HK-2 (cell line): ENCODE data around the gene COPZ1.
"Not testable (repeated sequence)": the region's sequence is repeated elsewhere in the genome, so short reads cannot be mapped to it uniquely, and the experiment has no call there.

Experiments
- DNase-seq: peaks from one replicate; pipeline ENCODE4 v3.0.0-alpha.2; 2018; ENCODE audit not compliant: unreplicated experiment

The COPZ1 gene

GRCh38 chr12:54331461-54331860 lies 6.5 kb downstream of the COPZ1 start:
- DNase-seq = no peak

- DNase-seq = no peak
Measured at GRCh38 chr12:54333420-54334034, 8.6 kb downstream of the COPZ1 start.

DNA sequence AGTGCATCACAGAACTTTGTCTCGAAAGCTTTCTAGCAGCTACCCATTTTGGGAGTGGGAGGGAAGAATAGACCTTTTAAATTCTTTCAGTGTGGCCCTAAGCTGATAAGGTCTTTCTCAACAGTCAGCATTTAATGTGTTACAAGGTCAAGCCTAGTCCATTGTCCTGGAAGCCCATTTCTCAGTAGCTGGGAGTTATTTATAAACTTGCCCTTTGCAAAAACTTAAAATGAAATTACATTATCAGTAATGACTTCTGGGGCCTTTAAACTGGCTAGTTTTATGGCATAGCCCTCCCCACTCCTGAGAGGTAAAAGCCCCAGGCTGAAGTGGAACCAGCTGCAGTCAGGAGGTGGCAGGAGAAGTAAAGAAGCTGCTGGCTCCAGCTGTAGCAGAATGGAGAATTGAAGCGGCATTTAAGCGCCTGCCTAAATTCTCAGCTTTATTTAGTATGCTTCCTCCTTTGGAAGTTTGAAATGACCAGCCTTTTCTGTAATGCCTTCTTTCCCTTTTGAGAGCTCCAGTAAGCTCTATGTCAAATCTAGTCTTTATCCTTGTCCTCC lies 12.4 kb downstream of the COPZ1 start:
- DNase-seq = no peak

DNA sequence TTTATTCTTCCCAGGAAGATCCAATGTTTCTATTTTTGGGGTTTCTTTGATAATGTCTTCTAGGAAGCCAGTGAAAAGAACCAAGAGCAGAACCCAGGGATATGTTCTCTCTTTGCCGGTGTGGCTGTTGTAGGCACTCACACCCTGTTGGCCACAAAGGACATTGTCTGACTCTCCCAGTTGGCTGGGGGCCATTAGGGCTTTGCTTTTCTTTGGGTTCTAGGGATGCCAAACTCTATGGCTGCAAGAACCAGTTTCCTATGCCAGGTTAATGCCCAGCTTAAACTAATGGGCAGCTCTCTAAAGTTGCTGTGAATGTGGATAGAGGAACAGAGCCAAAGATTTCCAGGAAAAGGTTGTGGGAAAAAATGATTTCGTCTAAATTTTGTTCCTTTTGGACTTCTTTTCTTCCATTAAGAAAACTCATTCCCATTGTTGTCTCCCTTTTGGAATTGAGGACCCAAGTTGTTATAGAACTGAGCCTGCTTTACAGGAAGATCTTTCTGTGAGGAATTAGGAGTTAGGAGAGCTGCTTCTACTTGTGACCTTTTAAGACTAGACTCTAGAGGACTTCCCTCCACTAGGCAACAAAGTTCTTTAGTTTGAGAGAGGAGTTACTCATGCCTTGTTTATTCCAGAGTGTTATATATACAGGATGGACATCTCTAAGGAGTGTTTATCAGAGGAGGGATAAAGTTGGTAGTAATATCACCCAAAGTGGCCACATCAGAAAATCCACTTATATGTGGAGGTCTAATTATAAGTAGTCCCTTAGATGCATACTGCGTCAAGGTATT lies 13.1 kb downstream of the COPZ1 start:
- no peak for DNase-seq

GRCh38 chr12:54338698-54339296 lies 13.9 kb downstream of the COPZ1 start:
- DNase-seq = no peak

- no peak for DNase-seq
Measured at GRCh38 chr12:54340846-54341245, 15.9 kb downstream of the COPZ1 start.

DNA sequence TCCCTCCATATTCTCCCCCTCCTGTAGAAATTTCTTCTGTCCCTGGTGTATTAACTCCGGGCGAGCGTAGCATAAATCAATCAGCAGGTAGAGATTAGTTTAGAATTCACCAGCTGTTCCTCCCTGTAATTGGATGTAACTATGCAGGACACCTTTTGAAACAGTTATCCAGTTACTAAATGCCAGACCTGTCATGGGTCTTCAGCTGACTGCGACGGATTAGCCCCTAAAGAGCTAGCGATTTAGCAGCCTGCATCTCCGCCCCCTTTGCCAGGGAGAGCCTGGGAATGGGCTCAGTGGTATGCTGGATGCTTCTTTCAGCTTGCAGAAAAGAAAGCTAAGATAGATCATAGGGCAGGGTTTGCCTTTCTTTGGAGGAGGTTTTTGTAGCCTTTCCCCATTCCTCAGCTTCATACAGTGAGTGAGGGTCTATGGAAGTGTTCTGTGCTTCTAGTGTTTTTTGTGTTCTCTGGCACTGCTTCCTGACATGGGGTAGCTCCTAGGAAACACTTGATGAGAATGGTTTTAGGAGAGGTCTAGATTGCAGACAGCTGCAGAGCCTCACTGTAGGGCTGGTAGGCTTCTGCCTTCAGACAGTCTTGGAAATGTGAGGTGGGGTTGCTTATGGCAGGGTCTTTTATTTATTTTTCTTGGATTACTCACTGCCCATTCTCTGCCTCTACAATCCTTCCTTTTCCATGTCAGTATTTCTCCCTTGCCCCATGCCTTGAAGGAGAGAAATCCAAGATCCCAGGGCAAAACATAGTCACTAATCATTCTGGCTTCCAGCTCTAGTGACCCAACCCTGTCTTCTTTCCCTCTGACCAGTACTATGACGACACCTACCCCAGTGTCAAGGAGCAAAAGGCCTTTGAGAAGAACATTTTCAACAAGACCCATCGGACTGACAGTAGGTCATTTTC lies 16.7 kb downstream of the COPZ1 start:
- DNase-seq = no peak

GRCh38 chr12:54349036-54349435 lies 24.1 kb downstream of the COPZ1 start:
- DNase-seq = no peak

- DNase-seq = no peak
Measured at GRCh38 chr12:54349679-54350078, 24.7 kb downstream of the COPZ1 start.

DNA sequence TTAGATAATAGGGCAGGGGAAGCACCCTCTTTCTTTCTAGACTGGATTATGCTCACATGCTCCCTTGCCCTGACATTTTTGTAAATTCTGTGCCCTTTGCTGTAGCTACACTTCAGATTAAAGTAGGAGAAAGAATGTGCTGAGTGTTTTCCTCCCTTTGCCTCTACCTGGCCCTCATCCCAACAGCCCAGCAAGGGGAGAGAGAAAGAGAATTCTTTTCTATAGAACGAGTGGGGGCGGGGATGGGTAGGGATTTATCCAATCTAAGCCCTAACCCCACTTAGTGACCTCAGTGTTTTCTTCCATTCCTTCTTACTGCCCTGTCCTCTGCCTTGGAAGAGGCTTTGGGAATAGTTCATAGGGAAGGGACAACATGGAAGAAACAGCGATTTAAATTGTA lies 25.8 kb downstream of the COPZ1 start:
- no peak for DNase-seq

- DNase-seq = no peak
Measured at GRCh38 chr12:54351341-54351740, 26.4 kb downstream of the COPZ1 start.

DNA sequence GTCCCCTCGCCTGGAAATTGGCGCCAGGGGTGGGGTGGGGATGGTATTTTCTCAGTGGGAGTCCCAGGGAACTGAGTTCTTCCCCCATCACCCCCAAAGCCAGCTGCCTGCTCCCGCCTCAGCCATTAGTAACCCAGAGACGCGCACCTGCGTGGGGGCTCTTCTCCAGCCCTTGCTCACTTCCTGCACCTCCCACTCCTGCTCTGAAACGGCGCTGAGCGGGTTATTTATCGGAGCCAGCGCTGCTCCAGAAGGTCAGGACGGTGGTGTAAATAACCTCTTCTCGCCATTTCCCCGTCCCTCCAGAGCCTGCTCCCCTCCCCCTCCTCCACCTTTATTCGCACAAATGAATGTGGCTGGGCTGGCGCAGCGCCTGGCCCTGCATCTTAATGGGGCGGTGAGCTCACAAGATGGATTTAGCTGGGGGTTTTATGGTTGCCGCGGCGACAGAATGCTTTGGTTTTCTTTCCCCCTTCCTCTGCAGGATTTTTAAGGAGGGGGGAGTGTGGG lies 27.1 kb downstream of the COPZ1 start:
- DNase-seq = no peak

GRCh38 chr12:54352891-54353874 lies 28.3 kb downstream of the COPZ1 start:
- no peak for DNase-seq

DNA sequence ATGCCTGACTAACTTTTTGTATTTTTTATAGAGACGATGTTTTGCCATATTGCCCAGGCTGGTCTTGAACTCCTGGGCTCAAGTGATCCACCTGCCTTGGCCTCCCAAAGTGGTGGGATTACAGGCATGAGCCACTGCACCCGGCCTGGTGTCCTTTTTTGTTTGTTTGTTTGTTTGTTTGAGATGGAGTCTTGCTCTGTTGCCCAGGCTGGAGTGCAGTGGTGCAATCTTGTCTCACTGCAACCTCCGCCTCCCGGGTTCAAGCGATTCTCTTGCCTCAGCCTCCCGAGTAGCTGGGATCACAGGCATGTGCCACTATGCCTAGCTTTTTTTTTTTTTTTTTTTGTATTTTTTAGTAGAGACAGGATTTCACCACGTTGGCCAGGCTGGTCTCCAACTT lies 29.3 kb downstream of the COPZ1 start:
- DNase-seq = not testable (repeated sequence)

DNA sequence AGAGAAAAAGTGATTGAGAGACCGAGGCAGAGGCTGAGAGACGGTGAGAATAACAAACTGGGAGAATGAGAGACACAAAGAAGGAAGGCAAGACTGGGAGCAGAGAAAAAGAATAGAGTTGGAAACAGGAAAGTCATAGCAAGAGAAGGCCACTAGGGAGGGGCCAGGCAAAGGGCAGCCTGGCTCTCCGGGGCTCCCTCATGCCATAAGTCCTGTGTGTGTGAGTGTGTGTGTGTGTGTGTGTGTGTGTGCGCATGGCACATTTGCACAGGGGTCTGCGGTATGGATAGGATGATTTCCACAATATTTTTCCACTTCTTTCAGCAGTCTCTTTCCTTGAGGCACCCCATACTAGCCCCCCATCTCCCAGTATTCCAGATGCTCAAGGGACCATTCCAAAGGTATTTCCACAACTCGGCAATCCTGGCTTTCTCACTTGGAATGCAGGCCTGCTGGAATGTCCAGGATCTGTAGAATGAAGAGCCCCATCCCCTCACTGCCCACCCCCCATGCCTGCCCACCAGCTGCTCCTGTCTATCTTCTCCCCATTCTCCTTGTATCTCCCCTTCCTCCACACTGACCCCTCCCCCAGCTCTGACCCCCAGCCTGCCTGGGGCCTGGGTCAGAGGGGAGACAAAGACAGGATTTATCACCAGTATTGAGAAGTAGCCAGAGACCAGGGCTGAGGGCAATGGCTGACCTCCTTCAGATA lies 30.3 kb downstream of the COPZ1 start:
- DNase-seq = no peak

DNA sequence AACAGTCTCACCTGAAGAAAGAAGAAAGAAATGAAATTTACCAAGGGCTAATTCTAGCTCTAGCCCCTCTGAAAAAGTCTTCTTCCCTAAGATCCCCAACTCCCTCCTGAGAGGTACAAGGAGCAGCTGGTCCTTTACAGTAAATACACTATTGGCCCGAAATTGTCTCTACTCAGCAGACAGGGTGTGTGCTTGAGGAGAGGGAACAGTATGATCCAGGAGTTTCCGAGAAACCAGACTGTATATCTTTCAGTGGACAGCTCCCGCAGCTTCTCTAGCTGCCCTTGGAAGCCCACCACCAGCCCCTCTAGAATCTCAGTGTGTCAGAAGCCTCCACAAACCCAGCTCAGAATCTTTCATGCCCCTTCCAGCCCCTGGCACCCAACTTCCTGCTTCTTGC lies 31.3 kb downstream of the COPZ1 start:
- DNase-seq = no peak

DNA sequence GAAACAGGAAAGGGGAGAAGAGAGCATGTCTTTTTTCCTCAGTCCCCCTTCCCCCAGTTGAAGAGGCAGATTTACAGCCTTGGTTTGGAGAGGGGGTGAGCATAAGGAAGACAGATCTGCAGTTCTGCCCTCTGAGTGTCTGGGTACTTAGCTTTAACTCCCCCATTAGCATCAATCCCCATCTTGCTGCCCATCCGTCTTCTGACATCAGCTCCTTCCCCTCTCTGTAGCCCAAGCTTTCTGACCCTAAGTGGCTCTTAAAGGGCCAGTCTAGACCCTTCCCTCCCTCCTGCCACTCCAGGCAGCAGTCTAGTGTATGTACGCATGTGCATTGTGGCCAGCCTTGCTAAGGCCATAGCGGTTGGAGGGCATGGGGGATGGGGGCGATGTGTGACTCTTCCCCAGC lies 32.0 kb downstream of the COPZ1 start:
- DNase-seq = no peak

- no peak for DNase-seq
Measured at GRCh38 chr12:54357506-54358190, 32.7 kb downstream of the COPZ1 start.
